K562 (cell line): ENCODE measurements around the gene YKT6. TPM values are rescaled to one million over a fixed set of nuclear protein-coding genes. Genes with fewer than 3 reads are reported as not detected.

Source experiments
- ATAC-seq: fragments of 200-7000 bp; cut with Tn5 transposase; 3 replicates; pipeline ENCODE4 v1.9.1; 2020; ENCODE audit warnings: moderate library complexity
- BruUV-seq: library from RNA; stranded (reverse); fragments of 400-500 nt; replicated peaks from 2 replicates; lab custom pipeline; 2021; lab: Mats Ljungman, UMichigan
- CTCF ChIA-PET: fragments of 300-600 bp; formaldehyde crosslinking; extraction: SDS; loops from one replicate; lab custom pipeline; 2021; ENCODE audit warnings: low intra/inter-chr PET ratio; lab: Yijun Ruan, JAX
- POLR2A ChIA-PET: fragments of 300-600, 350-650 bp; sonication (Branson Sonifier 250); formaldehyde crosslinking; extraction: SDS; loops from one replicate; lab custom pipeline; 2021; ENCODE audit warnings: antibody characterized with exemption, inconsistent platforms; lab: Yijun Ruan, JAX
- DNase-seq, 4 experiments: peaks; one replicate each; pipeline versions ENCODE4 v3.0.0 to v3.0.0-alpha.2; 2011 to 2018; ENCODE audit warnings: low spot score in 3 of 4, mixed read lengths in 3 of 4; ENCODE audit errors: extremely low read depth in 1 of 4
- FAIRE-seq: peaks from 2 replicates; lab custom pipeline; 2011; peaks lifted over from hg19 to GRCh38; lab: Jason Lieb, UNC
- H2AFZ ChIP-seq: 2 replicates; pipeline ENCODE4 v1.6.0; 2011; ENCODE audit warnings: low read depth, low read length, control low read depth, inconsistent platforms
- H3K27ac ChIP-seq: fragments of 200-600 bp; 3 replicates; pipeline ENCODE4 v1.8.0; 2011; ENCODE audit warnings: low read depth, mild to moderate bottlenecking, control low read depth, inconsistent platforms, low read length, moderate library complexity, mixed read lengths; ENCODE audit errors: extremely low read depth
- H3K27me3 ChIP-seq, 2 experiments: fragments of 300-600 bp in 1 of 2; 2 replicates in 1 of 2; 3 replicates in 1 of 2; pipeline versions ENCODE4 v1.6.0 to v1.8.0; 2011; ENCODE audit warnings: inconsistent platforms in 2 of 2, low read length in 2 of 2, mild to moderate bottlenecking in 1 of 2, mixed read lengths in 1 of 2, moderate library complexity in 1 of 2; ENCODE audit not compliant: control insufficient read depth in 2 of 2, insufficient read depth in 2 of 2
- H3K36me3 ChIP-seq: fragments of 300-600 bp; 3 replicates; pipeline ENCODE4 v1.8.0; 2011; ENCODE audit warnings: mild to moderate bottlenecking, low read length, inconsistent platforms; ENCODE audit not compliant: control insufficient read depth, insufficient read depth
- H3K4me1 ChIP-seq, 2 experiments: fragments of 200-600 bp in 1 of 2; replicated peaks in 1 of 2; 2 replicates in 1 of 2; 3 replicates in 1 of 2; pipeline versions ENCODE4 v1.5.1 to v1.8.0; 2011; ENCODE audit warnings: inconsistent platforms in 2 of 2, low read length in 2 of 2, mild to moderate bottlenecking in 1 of 2, mixed read lengths in 1 of 2, moderate library complexity in 1 of 2; ENCODE audit not compliant: control insufficient read depth in 2 of 2, insufficient read depth in 2 of 2
- H3K4me2 ChIP-seq: 2 replicates; pipeline ENCODE4 v1.6.1; 2011; ENCODE audit warnings: low read length, control low read depth, inconsistent platforms, mixed read lengths; ENCODE audit not compliant: insufficient read depth
- H3K4me3 ChIP-seq: fragments of 200-600 bp; sonication (generic), shearing (Covaris generic); 2 replicates; pipeline ENCODE4 v1.5.1; 2016; ENCODE audit warnings: control low read depth, inconsistent platforms
- H3K79me2 ChIP-seq: fragments of 200-600 bp; 3 replicates; pipeline ENCODE4 v1.8.0; 2011; ENCODE audit warnings: low read length, inconsistent platforms; ENCODE audit not compliant: control insufficient read depth, insufficient read depth
- H3K9ac ChIP-seq, 2 experiments: 2 replicates each; pipeline versions ENCODE4 v1.6.0 to v1.6.1; 2011; ENCODE audit warnings: low read depth in 2 of 2, low read length in 2 of 2, control low read depth in 1 of 2, inconsistent platforms in 1 of 2, mild to moderate bottlenecking in 1 of 2, mixed read lengths in 1 of 2; ENCODE audit not compliant: insufficient read depth in 1 of 2
- H3K9me1 ChIP-seq: one replicate; pipeline ENCODE4 v1.6.0; 2011; ENCODE audit warnings: inconsistent platforms, mild to moderate bottlenecking, low read length, moderate library complexity; ENCODE audit not compliant: control insufficient read depth, insufficient read depth
- H3K9me3 ChIP-seq: replicated peaks from 2 replicates; pipeline ENCODE4 v1.5.1; 2011; ENCODE audit warnings: low read depth, low read length, inconsistent platforms; ENCODE audit not compliant: control insufficient read depth, insufficient read depth
- H4K20me1 ChIP-seq: replicated peaks from 2 replicates; pipeline ENCODE4 v1.6.1; 2011; ENCODE audit warnings: low read length, inconsistent platforms, mixed read lengths; ENCODE audit not compliant: control insufficient read depth, insufficient read depth
- ADNP ChIP-seq: fragments of 200-800 bp; sonication (Bioruptor generic); IDR thresholded peaks from 2 replicates; pipeline ENCODE4 v1.6.1; 2016; ENCODE audit warnings: missing genetic modification characterization, missing compliant biosample characterization
- CSDE1 ChIP-seq, 2 experiments: fragments of 450-650 bp; IDR thresholded peaks; 2 replicates each; pipeline ENCODE4 v1.6.1; 2016; ENCODE audit warnings: mild to moderate bottlenecking in 1 of 2
- EP400 ChIP-seq: fragments of 450-650 bp; IDR thresholded peaks from 2 replicates; pipeline ENCODE4 v1.6.1; 2017; ENCODE audit warnings: antibody characterized with exemption, mild to moderate bottlenecking, moderate library complexity
- ETS2 ChIP-seq: IDR thresholded peaks from 2 replicates; pipeline ENCODE4 v1.6.1; 2016; ENCODE audit warnings: borderline replicate concordance, missing genetic modification characterization, mild to moderate bottlenecking, moderate library complexity, missing compliant biosample characterization; ENCODE audit not compliant: poor library complexity, severe bottlenecking
- HCFC1 ChIP-seq: IDR thresholded peaks from 2 replicates; pipeline ENCODE4 v1.6.1; 2012; ENCODE audit warnings: low read depth, low read length, improper control_type of control experiment
- KLF10 ChIP-seq: fragments of 250-450 bp; sonication (Bioruptor Pico); IDR thresholded peaks from 2 replicates; pipeline ENCODE4 v1.6.1; 2021; ENCODE audit warnings: matching md5 sums
- LARP7 ChIP-seq: fragments of 450-650 bp; IDR thresholded peaks from 2 replicates; pipeline ENCODE4 v1.6.1; 2016
- MAZ ChIP-seq, 2 experiments: fragments of 450-650 bp in 1 of 2; sonication (generic) in 1 of 2; formaldehyde crosslinking; IDR thresholded peaks in 1 of 2; conservative IDR thresholded peaks in 1 of 2; 2 replicates each; pipeline versions ENCODE4 v1.4.0 to v1.5.0; 2020; ENCODE audit warnings: mild to moderate bottlenecking in 1 of 2, missing genetic modification reagents in 1 of 2
- MXI1 ChIP-seq: IDR thresholded peaks from 2 replicates; pipeline ENCODE4 v1.6.1; 2011; ENCODE audit warnings: low read depth, mild to moderate bottlenecking, improper control_type of control experiment, low read length
- TFAM ChIP-seq: fragments of 250-450 bp; sonication (Bioruptor Pico); conservative IDR thresholded peaks from 2 replicates; pipeline ENCODE4 v1.5.0; 2021; ENCODE audit warnings: mild to moderate bottlenecking, moderate library complexity
- ZNF165 ChIP-seq: fragments of 250-450 bp; sonication (Bioruptor Pico); IDR thresholded peaks from 2 replicates; pipeline ENCODE4 v1.4.0; 2020; ENCODE audit warnings: borderline replicate concordance
- WGBS: fragments of 100-300 bp; shearing (Covaris generic); methylation state at CpG from one replicate; pipeline ENCODE4 v1.1.6; 2016; ENCODE audit warnings: low coverage, mixed read lengths; ENCODE audit not compliant: insufficient coverage; ENCODE audit errors: missing lambda C conversion rate; 5-methylcytosine and 5-hydroxymethylcytosine counted together
- in situ Hi-C: fragments of 300-500 bp; cut with MboI; formaldehyde crosslinking; loops from 4 replicates; pipeline ENCODE4 v1.15.0; 2018; ENCODE audit warnings: inconsistent platforms, mixed read lengths
- intact Hi-C: fragments of 100-400 bp; cut with micrococcal nuclease; formaldehyde crosslinking; loops from 2 replicates; pipeline ENCODE4 v1.14.2; 2022
- polyA plus RNA-seq, 8 experiments: library from polyadenylated mRNA; depleted of rRNA in 4 of 8; stranded (reverse) in 5 of 8; unstranded in 3 of 8; fragments of >200 nt; fragmentation: Nextera tagmentation in 2 of 8; fragmentation: Illumina TruSeq in 1 of 8; extraction: Ambion mirVana in 2 of 8; extraction: Trizol in 1 of 8; gene quantifications; 2 replicates each; pipeline versions ENCODE4 v1.2.1 to v1.2.3, GENCODE V29; 2011 to 2014; ENCODE audit warnings: inconsistent platforms in 1 of 8, missing spikeins in 1 of 8
- total RNA-seq, 7 experiments: library from RNA; depleted of rRNA in 6 of 7; stranded (reverse); fragments of >200 nt in 6 of 7; fragmentation: Illumina TruSeq in 2 of 7; extraction: Trizol in 2 of 7; gene quantifications; 2 replicates each; pipeline versions ENCODE4 v1.2.1 to v1.2.3, GENCODE V29; 2011 to 2021; ENCODE audit warnings: low replicate concordance in 1 of 7
- TF ChIP-seq, protein P1 (sequence below): fragments of 250-450 bp; sonication (Bioruptor Pico); IDR thresholded peaks from 2 replicates; pipeline ENCODE4 v1.5.0; 2021
- TF ChIP-seq, protein P2 (sequence below): IDR thresholded peaks from 3 replicates; pipeline ENCODE4 v1.6.1; 2011; ENCODE audit warnings: borderline replicate concordance, mild to moderate bottlenecking, moderate library complexity; ENCODE audit not compliant: insufficient read length; ENCODE audit errors: extremely low read depth
- TF ChIP-seq, protein P3 (sequence below), 2 experiments: IDR thresholded peaks in 1 of 2; conservative IDR thresholded peaks in 1 of 2; 2 replicates each; pipeline ENCODE4 v1.6.1; 2016; ENCODE audit warnings: low read depth in 2 of 2, mild to moderate bottlenecking in 1 of 2, missing compliant biosample characterization in 1 of 2, missing genetic modification characterization in 1 of 2, moderate library complexity in 1 of 2

Gene YKT6
- total and polyA plus RNA-seq, 9 of the 15 experiments (the other 6 are each of a cell fraction or from before 2014, with no cell fraction given), result 1.6 to 90.6 (median 75.1) TPM

DNA sequence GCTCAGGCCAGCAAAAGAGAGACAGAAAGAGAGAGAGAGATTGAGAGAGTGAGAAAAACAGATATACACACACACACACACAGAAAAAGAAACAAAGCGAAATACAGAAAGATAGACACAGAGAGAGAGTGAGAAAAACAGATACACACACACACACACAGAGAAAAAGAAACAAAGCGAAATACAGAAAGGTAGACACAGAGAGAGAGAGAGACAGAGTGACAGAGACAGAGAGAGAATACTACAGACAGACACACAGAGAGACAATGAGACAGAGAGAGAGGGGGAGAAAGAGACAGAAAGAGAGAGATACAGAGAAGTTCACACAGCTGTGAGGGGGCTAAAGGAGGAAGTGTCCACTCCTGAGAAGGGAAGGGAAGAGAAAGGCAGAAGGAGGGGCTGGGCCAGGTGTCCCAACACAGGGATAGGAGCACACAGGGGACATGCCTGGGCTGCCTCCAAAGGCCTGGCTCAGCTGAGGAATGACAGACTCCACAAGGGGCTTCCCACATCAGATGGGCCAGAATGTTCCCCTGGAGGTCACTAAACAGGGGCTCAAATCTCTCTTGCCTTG is 15.8 kb upstream of the YKT6 start (continued):
- TF ChIP-seq MAZ (CRISPR knock-in tag; conservative IDR thresholded peaks at IDR 0.05 in 1 of 2, IDR thresholded peaks at IDR 0.05 in 1 of 2) (no peak), TFAM (no peak), ADNP (tag) (no peak), EP400 (no peak), ETS2 (tag) (no peak), LARP7 (0 out of 2 replicates have a peak, but pooled peaks have one; percentile 28)

DNA sequence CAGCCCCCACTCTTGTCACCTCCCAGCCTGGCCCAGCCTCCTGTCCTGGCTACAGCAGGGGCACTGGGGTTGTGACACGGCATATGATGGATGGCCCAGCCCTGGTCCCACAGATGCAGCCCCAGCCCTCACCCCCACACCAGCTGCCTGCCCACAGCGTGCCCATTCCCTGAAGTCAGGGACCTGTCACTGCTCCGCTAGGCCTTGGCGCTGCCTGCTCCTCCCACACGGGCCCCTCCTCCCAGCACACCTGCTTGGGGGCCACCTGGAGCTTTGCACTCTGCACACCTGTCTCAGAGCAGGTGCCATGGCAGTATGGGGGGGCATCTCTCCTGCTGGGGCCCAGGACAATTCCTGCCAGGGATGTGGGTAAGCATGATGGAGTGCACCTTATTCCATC is 15.0 kb upstream of the YKT6 start:
- no peak overlapping the region for H2AFZ ChIP-seq
- intact Hi-C loops (no loop called here), in situ Hi-C loops (no loop called here)
- H4K20me1 ChIP-seq, result no peaks in the 10 kb centered on the region
- peaks cover 0 to 5% of the 10 kb centered on the region in 2 experiments; a peak in 1 of 5 replicates for H3K4me1 ChIP-seq
- BruUV-seq, result no TSS peak
- WGBS, result 4% methylated on average over 3 of the region's 5 CpGs
- ATAC-seq (no peak), DNase-seq (no peak), FAIRE-seq (no peak)
- H3K9me1 ChIP-seq, result no peaks in the 10 kb centered on the region
- CTCF ChIA-PET, result no interaction called here
- no peak overlapping the region for H3K4me2 ChIP-seq
- no peak overlapping the region for H3K27ac ChIP-seq
- POLR2A ChIA-PET, result no interaction called here
- no peaks in the 10 kb centered on the region for H3K79me2 ChIP-seq
- peaks cover 8 to 44% of the 10 kb centered on the region in 2 experiments; a peak in 3 of 5 replicates for H3K27me3 ChIP-seq
- H3K9me3 ChIP-seq, result peaks cover 10% of the 10 kb centered on the region
- no peaks in the 10 kb centered on the region for H3K36me3 ChIP-seq
- H3K4me3 ChIP-seq, result no peak overlapping the region
- no peak overlapping the region for H3K9ac ChIP-seq
- TF ChIP-seq HCFC1, result no peak
- TF ChIP-seq CSDE1 (IDR thresholded peaks at IDR 0.05), result no peak
- no peak for TF ChIP-seq ZNF165 (CRISPR knock-in tag)
- no peak for TF ChIP-seq MXI1
- TF ChIP-seq, protein P1, sequence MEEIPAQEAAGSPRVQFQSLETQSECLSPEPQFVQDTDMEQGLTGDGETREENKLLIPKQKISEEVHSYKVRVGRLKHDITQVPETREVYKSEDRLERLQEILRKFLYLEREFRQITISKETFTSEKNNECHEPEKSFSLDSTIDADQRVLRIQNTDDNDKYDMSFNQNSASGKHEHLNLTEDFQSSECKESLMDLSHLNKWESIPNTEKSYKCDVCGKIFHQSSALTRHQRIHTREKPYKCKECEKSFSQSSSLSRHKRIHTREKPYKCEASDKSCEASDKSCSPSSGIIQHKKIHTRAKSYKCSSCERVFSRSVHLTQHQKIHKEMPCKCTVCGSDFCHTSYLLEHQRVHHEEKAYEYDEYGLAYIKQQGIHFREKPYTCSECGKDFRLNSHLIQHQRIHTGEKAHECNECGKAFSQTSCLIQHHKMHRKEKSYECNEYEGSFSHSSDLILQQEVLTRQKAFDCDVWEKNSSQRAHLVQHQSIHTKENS (CRISPR knock-in tag), result no peak
- TF ChIP-seq, protein P2, sequence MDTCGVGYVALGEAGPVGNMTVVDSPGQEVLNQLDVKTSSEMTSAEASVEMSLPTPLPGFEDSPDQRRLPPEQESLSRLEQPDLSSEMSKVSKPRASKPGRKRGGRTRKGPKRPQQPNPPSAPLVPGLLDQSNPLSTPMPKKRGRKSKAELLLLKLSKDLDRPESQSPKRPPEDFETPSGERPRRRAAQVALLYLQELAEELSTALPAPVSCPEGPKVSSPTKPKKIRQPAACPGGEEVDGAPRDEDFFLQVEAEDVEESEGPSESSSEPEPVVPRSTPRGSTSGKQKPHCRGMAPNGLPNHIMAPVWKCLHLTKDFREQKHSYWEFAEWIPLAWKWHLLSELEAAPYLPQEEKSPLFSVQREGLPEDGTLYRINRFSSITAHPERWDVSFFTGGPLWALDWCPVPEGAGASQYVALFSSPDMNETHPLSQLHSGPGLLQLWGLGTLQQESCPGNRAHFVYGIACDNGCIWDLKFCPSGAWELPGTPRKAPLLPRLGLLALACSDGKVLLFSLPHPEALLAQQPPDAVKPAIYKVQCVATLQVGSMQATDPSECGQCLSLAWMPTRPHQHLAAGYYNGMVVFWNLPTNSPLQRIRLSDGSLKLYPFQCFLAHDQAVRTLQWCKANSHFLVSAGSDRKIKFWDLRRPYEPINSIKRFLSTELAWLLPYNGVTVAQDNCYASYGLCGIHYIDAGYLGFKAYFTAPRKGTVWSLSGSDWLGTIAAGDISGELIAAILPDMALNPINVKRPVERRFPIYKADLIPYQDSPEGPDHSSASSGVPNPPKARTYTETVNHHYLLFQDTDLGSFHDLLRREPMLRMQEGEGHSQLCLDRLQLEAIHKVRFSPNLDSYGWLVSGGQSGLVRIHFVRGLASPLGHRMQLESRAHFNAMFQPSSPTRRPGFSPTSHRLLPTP, result no peak
- TF ChIP-seq, protein P3, sequence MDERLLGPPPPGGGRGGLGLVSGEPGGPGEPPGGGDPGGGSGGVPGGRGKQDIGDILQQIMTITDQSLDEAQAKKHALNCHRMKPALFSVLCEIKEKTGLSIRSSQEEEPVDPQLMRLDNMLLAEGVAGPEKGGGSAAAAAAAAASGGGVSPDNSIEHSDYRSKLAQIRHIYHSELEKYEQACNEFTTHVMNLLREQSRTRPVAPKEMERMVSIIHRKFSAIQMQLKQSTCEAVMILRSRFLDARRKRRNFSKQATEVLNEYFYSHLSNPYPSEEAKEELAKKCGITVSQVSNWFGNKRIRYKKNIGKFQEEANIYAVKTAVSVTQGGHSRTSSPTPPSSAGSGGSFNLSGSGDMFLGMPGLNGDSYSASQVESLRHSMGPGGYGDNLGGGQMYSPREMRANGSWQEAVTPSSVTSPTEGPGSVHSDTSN (CRISPR knock-in tag; IDR thresholded peaks at IDR 0.05; ENCODE audit: low read depth), result no peak
- TF ChIP-seq, protein P3 (tag; conservative IDR thresholded peaks at IDR 0.05; ENCODE audit: low read depth), result no peak
- TF ChIP-seq KLF10 (CRISPR knock-in tag), result no peak
